AG09319 (cell line): ENCODE results near the gene COL6A2.

ENCODE experiments used
- DNase-seq: peaks from one replicate; pipeline ENCODE4 v3.0.0-alpha.2; 2010; ENCODE audit warnings: low read depth; ENCODE audit errors: extremely low read depth
- TF ChIP-seq, protein P1 (sequence below): IDR thresholded peaks from 2 replicates; pipeline ENCODE4 v1.5.1; 2011; ENCODE audit warnings: low read depth, mild to moderate bottlenecking, inconsistent platforms, low read length, moderate library complexity

COL6A2 gene

DNA sequence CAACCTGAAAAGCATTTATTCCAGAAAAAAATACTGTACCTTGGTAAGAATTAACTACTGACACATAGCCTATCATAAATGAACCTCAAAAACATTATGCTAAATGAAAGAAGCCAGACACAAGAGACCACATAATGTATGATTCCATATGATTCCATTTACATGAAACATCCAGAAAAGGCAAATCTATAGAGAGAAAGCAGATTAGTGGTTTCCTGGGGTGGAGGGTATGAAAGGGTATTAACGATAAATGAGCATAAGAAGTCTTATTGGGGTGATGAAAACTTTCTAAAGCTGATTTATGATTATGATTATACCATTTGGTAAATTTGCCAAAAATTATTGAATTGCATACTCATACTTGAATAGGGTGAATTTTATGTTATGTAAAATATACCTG lies 10.3 kb upstream of the COL6A2 start:
- TF ChIP-seq, protein P1, sequence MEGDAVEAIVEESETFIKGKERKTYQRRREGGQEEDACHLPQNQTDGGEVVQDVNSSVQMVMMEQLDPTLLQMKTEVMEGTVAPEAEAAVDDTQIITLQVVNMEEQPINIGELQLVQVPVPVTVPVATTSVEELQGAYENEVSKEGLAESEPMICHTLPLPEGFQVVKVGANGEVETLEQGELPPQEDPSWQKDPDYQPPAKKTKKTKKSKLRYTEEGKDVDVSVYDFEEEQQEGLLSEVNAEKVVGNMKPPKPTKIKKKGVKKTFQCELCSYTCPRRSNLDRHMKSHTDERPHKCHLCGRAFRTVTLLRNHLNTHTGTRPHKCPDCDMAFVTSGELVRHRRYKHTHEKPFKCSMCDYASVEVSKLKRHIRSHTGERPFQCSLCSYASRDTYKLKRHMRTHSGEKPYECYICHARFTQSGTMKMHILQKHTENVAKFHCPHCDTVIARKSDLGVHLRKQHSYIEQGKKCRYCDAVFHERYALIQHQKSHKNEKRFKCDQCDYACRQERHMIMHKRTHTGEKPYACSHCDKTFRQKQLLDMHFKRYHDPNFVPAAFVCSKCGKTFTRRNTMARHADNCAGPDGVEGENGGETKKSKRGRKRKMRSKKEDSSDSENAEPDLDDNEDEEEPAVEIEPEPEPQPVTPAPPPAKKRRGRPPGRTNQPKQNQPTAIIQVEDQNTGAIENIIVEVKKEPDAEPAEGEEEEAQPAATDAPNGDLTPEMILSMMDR = no peak
- DNase-seq = no peak

DNA sequence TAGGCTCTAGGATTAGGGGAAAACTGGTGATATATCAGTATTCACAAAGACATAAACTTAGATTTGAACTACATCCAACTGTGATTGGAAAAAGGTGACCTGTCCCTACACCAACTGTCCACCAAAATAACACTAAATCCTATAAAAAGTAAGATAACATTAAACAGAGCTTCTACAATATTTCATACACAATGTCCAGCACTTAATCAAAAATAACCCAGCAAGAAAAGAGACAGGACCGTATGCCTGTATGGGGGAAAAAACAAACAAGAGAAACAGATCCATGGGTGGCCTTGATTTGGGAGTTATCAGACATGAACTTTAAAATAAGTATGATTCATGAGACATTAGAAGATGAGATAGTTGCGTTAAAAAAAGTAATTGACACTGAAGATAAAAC lies 9.7 kb upstream of the COL6A2 start:
- TF ChIP-seq, protein P1 = no peak
- no peak for DNase-seq

DNA sequence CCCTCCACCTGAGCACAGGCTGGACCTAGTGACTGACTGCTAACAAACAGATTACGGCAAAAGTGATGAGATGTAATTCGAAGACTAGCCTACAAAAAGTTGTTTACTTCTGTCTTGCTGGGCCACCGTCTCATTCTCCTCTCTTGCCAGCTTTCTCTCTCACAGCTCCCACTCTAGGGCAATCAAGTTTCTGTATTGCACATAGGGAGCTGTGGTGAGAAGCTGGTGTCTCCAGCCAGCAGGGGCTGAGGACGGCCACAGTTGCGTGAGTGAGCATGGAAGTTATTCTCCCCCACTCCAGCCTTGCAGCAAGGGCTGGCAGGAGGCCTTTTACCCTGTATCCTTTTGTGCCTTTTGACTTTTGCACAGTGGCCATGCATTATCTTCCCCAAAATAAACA lies 8.6 kb upstream of the COL6A2 start:
- no peak for DNase-seq

DNA sequence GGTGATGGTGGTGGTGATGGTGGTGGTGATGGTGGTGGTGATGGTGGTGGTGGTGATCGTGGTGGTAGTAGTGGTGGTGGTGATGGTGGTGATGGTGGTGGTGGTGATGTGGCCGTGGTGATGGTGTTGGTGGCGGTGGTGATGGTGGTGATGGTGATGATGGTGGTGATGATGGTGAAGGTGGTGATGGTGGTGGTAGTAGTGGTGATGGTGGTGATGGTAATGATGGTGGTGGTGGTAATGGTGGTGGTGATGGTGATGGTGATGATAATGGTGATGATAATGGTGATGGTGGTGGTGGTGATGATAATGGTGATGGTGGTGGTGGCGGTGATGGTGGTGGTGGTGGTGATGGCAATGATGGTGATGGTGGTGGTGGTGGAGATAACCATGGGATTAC lies 6.8 kb upstream of the COL6A2 start:
- TF ChIP-seq, protein P1 = no peak
- DNase-seq = no peak

More for the DNA sequence above, 8.6 kb upstream of the COL6A2 start:
- TF ChIP-seq, protein P1 = no peak

DNA sequence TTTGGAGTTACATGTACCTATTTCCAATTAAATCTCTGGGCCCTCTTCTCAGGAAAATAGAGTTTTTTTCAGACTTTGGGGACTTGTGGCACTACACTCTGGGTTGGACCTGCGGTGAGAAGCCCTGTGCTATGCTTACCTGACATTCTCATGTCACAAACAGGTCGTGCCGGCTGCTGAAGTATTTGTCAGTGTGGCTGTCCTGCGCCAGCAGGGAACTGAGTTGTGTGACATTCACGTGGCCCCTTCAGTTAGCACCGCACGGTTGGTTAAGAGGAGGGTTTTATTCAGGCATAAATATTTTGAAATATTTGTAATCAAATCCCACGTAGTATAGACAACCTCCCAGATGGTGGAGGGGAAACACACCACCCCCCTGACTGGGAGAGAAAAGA lies 6.3 kb upstream of the COL6A2 start:
- TF ChIP-seq, protein P1 = no peak
- DNase-seq = no peak

DNA sequence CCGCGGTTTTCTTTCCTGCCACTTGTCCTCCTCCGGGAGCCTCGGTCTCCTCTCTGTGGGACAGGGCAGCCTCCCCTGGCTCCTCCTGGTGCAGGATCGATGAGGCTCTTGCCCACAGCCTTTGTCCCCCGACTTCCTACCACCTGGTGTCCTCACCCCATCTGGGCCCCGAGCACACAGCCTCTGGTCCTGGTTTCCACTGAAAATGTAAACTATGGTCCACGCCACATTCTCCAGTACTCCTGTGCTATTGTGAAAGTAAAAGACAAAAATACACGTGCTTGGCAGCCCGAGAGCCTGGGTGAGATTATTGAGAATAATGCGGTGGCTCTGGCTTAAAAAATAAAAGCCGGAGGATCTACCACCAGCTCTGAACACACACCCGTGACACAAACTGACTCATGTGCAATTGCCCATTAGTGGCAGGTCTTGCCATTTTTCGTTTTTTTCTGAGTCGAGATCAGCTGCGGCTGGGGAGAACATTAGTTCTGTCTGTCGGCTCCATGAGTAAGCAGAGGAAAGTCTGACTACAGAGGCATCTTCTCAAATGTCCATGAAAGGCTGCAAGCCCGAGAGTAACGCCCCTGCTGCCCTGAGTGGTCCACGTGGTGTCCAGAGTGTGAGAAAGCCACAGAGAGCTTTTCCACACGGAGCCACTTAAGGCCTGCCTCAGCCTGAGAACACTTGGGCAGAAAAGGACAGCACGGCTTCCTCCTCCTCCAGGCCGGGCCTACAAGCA lies 5.7 kb upstream of the COL6A2 start:
- TF ChIP-seq, protein P1 = no peak
- peak; percentile 93 for DNase-seq

DNA sequence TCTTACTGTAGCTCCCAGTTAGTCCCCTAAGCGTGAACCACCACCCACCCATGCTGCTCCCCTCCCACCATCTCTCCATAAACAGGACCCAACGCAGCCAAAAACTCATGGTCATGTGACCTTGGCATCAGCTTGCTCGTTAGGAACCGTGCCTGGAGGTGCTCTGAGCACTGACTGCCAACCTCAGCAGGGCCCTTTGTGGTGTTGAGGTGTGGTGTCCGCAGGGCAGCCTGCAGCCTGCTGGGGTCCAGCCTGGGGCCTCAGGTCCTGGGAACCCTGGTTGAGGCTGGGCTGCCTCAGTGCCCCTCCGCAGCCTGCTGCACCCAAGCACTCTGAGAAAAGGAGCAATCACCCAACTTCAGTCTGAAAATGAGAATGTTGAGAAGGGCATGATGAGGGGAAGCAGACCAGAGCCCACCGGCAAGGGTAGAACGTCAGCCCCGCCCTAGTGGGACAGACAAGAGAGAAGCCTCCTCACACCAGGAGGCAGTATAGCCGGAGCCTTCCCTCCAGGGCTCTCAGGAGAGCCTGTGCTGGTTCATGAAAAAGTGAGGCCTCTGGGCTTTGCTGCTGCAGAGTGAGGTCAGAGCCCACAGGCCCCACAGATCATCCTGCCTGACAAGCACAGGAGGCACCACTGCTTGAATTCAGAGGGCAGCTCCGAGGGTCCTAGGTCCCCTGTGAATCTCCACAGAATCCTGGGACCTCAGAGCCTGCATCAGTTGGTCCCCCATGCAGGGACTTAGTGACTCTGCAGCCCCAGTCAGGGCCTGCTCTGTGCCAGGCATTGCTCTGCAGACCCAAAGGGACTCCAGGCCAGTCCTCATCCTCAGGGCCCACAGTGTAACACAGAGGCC lies 4.9 kb upstream of the COL6A2 start:
- DNase-seq = no peak
- TF ChIP-seq, protein P1 = no peak; the same call in 1 of the 2 replicates
